ENCODE data around the gene LRRD1. TPM values are rescaled to one million over a fixed set of nuclear protein-coding genes. Genes with fewer than 3 reads are reported as not detected.

LRRD1 gene
- total and polyA plus RNA-seq, 2 of the 13 experiments (the other 11 are each of a cell fraction or from before 2014, with no cell fraction given) = 0.03 TPM; not detected in 1

GRCh38 chr7:92133133-92133736, 45.7 kb downstream of the LRRD1 start (continued):
- no peak for TF ChIP-seq UBTF (CRISPR knock-in tag; IDR thresholded peaks at IDR 0.05)
- TF ChIP-seq ZNF784 (CRISPR knock-in tag; IDR thresholded peaks at IDR 0.05; ENCODE audit: borderline replicate concordance) = no peak
- no peak for TF ChIP-seq RBM22 (optimal IDR thresholded peaks at IDR 0.05; ENCODE audit: low read length)
- TF ChIP-seq SYNCRIP (IDR thresholded peaks at IDR 0.05; ENCODE audit: insufficient read depth, low read depth, low read length) = no peak
- TF ChIP-seq, protein P1, sequence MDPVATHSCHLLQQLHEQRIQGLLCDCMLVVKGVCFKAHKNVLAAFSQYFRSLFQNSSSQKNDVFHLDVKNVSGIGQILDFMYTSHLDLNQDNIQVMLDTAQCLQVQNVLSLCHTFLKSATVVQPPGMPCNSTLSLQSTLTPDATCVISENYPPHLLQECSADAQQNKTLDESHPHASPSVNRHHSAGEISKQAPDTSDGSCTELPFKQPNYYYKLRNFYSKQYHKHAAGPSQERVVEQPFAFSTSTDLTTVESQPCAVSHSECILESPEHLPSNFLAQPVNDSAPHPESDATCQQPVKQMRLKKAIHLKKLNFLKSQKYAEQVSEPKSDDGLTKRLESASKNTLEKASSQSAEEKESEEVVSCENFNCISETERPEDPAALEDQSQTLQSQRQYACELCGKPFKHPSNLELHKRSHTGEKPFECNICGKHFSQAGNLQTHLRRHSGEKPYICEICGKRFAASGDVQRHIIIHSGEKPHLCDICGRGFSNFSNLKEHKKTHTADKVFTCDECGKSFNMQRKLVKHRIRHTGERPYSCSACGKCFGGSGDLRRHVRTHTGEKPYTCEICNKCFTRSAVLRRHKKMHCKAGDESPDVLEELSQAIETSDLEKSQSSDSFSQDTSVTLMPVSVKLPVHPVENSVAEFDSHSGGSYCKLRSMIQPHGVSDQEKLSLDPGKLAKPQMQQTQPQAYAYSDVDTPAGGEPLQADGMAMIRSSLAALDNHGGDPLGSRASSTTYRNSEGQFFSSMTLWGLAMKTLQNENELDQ (CRISPR knock-in tag; IDR thresholded peaks at IDR 0.05; ENCODE audit: borderline replicate concordance) = 0 out of 2 replicates have a peak, but pooled peaks have one; percentile 1
- no peak for TF ChIP-seq ONECUT2 (CRISPR knock-in tag; IDR thresholded peaks at IDR 0.05)
- 0 out of 2 replicates have a peak, but pooled peaks have one; percentile 3 for TF ChIP-seq ZNF724P (CRISPR knock-in tag; IDR thresholded peaks at IDR 0.05; ENCODE audit: borderline replicate concordance)
- TF ChIP-seq TMF1 (CRISPR knock-in tag; IDR thresholded peaks at IDR 0.05; ENCODE audit: low read depth) = no peak
- TF ChIP-seq HOXD1 (CRISPR knock-in tag; IDR thresholded peaks at IDR 0.05) = no peak
- TF ChIP-seq ZNF431 (CRISPR knock-in tag; IDR thresholded peaks at IDR 0.05; ENCODE audit: borderline replicate concordance, low read depth) = peak; percentile 13; the same call in 1 of the 2 replicates
- no peak for TF ChIP-seq ZNF407 (CRISPR knock-in tag; IDR thresholded peaks at IDR 0.05; ENCODE audit: not compliant biosample characterization)
- TF ChIP-seq KMT2A (CRISPR knock-in tag; IDR thresholded peaks at IDR 0.05) = no peak
- no peak for TF ChIP-seq ZNF10 (CRISPR knock-in tag; IDR thresholded peaks at IDR 0.05; ENCODE audit: borderline replicate concordance, low read depth)

Data from HepG2 (cell line).